DMS53 (cell line): Measurements from ENCODE around the gene TJP2.

Experiments used
- DNase-seq: peaks from one replicate; lab custom pipeline; 2025; lab: John Stamatoyannopoulos, UW

Gene TJP2

GRCh38 chr9:69191231-69191630 lies 17.2 kb downstream of the TJP2 start:
- DNase-seq = no peak

GRCh38 chr9:69192214-69192613 lies 18.1 kb downstream of the TJP2 start:
- no peak for DNase-seq

- DNase-seq = peak; percentile 20
Measured at GRCh38 chr9:69193685-69194032, 19.6 kb downstream of the TJP2 start.

- no peak for DNase-seq
Measured at GRCh38 chr9:69194702-69195418, 20.8 kb downstream of the TJP2 start.

- no peak for DNase-seq
Measured at GRCh38 chr9:69195668-69196067, 21.6 kb downstream of the TJP2 start.

GRCh38 chr9:69197687-69198086 lies 23.6 kb downstream of the TJP2 start:
- no peak for DNase-seq

- DNase-seq = no peak
Measured at GRCh38 chr9:69198521-69199220, 24.6 kb downstream of the TJP2 start.

GRCh38 chr9:69199769-69200470 lies 25.8 kb downstream of the TJP2 start:
- no peak for DNase-seq

- DNase-seq = no peak
Measured at GRCh38 chr9:69202556-69202955, 28.5 kb downstream of the TJP2 start.

GRCh38 chr9:69204326-69204725 lies 30.2 kb downstream of the TJP2 start:
- no peak for DNase-seq

GRCh38 chr9:69204849-69205248 lies 30.8 kb downstream of the TJP2 start:
- no peak for DNase-seq

GRCh38 chr9:69206047-69206446 lies 32.0 kb downstream of the TJP2 start:
- DNase-seq = no peak

GRCh38 chr9:69207503-69207902 lies 33.4 kb downstream of the TJP2 start:
- peak; percentile 1 for DNase-seq

- no peak for DNase-seq
Measured at GRCh38 chr9:69211424-69212036, 37.5 kb downstream of the TJP2 start.

GRCh38 chr9:69213647-69214046 lies 39.6 kb downstream of the TJP2 start:
- DNase-seq = no peak

- no peak for DNase-seq
Measured at GRCh38 chr9:69214939-69215338, 40.9 kb downstream of the TJP2 start.

- DNase-seq = no peak
Measured at GRCh38 chr9:69215774-69216485, 41.9 kb downstream of the TJP2 start.

GRCh38 chr9:69218166-69218565 lies 44.1 kb downstream of the TJP2 start:
- no peak for DNase-seq

GRCh38 chr9:69221036-69221435 lies 47.0 kb downstream of the TJP2 start:
- no peak for DNase-seq

GRCh38 chr9:69222970-69223369 lies 48.9 kb downstream of the TJP2 start:
- peak; percentile 3 for DNase-seq

GRCh38 chr9:69223605-69224004 lies 49.5 kb downstream of the TJP2 start:
- DNase-seq = peak; percentile 66

- DNase-seq = no peak
Measured at GRCh38 chr9:69229367-69229766, 55.3 kb downstream of the TJP2 start.
